COR-L47 (cell line): ENCODE data around the gene CYP27B1.
"Not testable (repeated sequence)": the region's sequence is repeated elsewhere in the genome, so short reads cannot be mapped to it uniquely, and the experiment has no call there.

Source experiments
- DNase-seq: peaks from one replicate; lab custom pipeline; 2025; lab: John Stamatoyannopoulos, UW

Gene CYP27B1

GRCh38 chr12:57783466-57783801, 16.6 kb upstream of the CYP27B1 start:
- no peak for DNase-seq

- peak; percentile 96 for DNase-seq
Observed at GRCh38 chr12:57782608-57783465, 16.0 kb upstream of the CYP27B1 start, which contains the start of gene TSFM. Gene TSFM (plus strand): TSS chr12:57782787. CDS start chr12:57782802, 15 bp downstream.

DNA sequence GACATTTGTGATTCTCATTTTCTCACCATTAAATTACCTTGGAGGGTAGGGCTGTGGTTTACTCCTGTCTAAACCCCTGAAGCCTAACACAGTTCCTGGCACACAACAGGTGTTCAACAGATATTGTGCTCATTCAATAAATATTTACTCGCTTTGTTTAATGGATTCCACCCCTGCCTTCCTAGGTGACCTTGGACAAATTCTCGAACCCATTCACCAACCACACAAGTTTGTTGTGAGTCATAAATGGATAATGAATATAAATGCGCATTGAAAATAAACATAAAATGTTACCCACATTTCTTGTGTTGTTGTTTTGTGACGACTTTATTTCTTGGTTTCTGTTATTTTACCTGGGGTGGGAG, 15.3 kb upstream of the CYP27B1 start:
- no peak for DNase-seq

DNA sequence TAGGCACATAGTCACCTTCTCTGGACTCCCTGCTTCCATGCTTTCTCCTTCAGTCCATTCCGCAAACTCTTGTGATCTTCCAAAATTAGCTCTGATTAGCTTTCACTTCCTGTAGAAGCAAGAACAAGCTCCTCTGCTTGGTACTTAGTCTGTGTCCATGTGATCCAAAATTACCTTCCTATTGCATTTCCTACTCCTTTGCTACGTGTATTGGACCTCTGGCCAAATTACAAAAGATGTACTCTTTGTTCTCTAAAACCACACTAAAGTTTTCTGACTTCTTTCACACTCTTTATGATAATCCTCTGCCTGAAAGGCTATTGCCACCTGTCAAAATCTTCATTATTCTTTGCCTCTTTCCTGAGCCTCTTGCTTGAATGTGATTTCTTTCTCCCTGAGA, 14.9 kb upstream of the CYP27B1 start:
- no peak for DNase-seq

GRCh38 chr12:57781244-57781643, 14.4 kb upstream of the CYP27B1 start:
- no peak for DNase-seq

DNA sequence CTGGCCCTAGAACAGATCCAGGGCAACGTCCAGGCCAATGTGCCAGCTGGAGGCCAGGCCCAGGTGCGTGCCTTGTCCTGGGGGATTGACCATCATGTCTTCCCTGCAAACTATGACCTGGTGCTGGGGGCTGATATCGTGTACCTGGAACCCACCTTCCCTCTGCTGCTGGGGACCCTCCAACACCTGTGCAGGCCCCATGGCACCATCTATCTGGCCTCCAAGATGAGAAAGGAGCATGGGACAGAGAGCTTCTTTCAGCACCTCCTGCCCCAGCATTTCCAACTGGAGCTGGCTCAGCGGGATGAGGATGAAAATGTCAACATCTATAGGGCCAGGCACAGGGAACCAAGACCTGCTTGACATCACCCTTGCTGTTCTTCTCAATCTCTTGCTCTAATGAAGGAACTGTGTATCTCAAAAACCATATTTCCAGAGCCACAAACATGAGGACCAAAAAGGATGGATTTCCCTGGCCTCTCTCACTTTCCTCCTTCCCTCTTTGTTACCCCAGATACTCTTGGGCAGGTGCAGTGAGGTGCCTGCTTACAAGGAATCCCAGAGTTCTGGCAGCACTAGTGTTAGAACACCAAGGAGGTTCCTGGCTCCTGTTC, 13.5 kb upstream of the CYP27B1 start:
- no peak for DNase-seq

DNA sequence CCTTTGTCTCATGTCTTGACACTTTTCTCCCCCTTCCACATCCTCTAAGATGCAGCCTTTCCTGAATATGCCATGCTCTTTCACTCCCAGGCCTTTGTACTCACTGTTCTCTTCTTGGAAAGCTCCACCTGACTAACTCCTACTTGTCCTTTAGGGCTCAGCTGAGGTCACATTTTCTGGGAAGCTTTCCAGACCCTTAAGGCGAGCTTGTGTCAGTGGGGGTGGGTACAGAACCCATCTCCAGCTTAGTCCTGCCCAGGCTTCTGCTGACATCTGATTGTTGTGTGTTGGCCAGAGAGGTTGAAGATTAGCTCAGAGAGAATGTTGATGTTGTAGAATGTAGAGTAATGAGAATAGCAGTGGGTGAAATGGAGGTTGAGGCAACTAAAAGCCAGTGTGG, 12.9 kb upstream of the CYP27B1 start:
- DNase-seq: no peak

- DNase-seq: no peak
Observed at GRCh38 chr12:57777911-57778310, 11.0 kb upstream of the CYP27B1 start.

DNA sequence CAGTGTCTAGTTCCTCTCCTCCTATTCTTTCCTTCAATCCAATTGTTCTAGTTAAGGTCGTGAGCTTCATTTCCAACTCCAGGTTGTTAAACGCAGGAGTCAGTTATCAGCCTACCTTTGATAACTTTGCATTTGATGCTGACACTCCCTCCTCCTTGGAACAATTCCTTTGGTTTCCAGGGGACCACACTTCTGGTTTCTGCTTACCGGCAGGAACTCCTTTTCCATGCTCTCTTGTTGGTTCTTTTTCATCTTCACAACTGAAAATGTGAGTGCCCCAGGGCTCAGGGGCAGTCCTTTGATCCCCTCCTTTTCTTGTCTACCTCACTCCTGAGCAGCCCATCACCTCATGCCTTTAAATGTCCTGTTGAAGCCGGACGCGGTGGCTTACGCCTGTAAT, 10.5 kb upstream of the CYP27B1 start:
- no peak for DNase-seq

- DNase-seq: no peak
Observed at GRCh38 chr12:57776247-57776587, 9.3 kb upstream of the CYP27B1 start.

- no peak for DNase-seq
Observed at GRCh38 chr12:57775563-57776246, 8.8 kb upstream of the CYP27B1 start.

DNA sequence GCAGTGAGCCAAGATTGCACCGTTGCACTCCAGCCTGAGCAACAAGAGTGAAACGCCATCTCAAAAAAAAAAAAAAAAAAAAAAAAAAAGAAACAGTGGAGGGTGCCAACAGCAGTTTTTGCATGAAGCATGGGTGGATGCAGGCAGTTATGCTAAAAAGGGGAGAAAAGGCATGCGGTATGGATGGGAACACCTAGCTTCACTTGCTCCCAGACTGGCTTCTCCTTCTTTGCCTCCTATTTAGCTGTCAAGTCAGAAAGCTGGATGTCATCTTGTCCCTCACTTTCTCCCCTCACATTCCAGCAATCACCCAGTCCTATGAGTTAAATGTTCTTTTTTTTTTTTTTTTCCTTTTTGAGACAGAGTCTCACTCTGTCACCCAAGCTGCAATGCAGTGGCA, 8.2 kb upstream of the CYP27B1 start:
- no peak for DNase-seq

DNA sequence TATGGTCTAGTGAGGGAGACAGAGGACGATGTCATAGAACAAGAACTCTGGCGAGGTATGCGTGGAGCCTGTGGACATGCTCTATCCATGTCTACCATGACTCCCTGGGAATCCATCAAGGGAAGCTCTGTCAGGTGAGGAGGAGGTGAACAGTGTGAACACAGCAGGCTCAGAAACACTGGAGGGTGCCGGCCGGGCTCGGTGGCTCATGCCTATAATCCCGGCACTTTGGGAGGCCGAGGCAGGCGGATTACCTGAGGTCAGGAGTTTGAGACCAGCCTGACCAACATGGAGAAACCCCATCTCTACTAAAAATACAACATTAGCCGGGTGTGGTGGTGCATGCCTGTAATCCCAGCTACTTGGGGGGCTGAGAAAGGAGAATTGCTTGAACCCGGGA, 7.8 kb upstream of the CYP27B1 start:
- not testable (repeated sequence) for DNase-seq

- DNase-seq: no peak
Observed at GRCh38 chr12:57772429-57773322, 5.8 kb upstream of the CYP27B1 start, which contains the start of gene EEF1AKMT3. Gene EEF1AKMT3 (plus strand): TSS chr12:57772614. CDS start chr12:57772725, 111 bp downstream.

DNA sequence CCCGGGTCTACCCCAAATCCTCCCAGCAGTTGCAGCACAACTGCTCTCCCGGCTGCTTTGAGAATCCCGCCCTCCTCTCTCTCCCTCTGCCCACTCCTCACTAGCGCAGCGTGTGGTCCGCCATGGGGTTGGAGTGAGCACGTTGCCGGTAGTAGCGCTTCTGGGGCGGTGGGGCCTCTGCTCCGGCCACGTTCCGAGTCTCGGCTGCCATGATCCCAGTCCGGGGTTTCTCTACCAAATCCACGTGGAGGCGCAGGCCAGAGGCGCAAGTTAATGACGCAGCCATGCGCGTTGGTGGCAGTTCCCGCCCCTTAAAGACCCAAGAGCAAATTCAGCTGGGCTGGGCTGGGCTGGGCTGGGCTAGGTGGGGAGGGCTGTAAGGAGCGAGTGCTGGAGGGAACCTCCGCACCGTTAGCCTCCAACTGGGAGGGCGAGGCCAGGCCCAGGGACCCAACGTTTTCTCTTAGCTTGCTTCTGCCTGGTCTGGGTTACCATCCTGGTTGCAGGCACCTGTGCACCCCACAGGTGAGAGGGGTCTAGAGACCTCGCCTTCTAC, 5.1 kb upstream of the CYP27B1 start, which contains the start of gene METTL1:
TSS of gene METTL1 (minus strand) at position 233 of the 556 bp plus-strand sequence. CDS start at position 211, 22 bp downstream.
- peak; percentile 93 for DNase-seq

GRCh38 chr12:57771236-57771872, 4.5 kb upstream of the CYP27B1 start:
- peak; percentile 79 for DNase-seq

DNA sequence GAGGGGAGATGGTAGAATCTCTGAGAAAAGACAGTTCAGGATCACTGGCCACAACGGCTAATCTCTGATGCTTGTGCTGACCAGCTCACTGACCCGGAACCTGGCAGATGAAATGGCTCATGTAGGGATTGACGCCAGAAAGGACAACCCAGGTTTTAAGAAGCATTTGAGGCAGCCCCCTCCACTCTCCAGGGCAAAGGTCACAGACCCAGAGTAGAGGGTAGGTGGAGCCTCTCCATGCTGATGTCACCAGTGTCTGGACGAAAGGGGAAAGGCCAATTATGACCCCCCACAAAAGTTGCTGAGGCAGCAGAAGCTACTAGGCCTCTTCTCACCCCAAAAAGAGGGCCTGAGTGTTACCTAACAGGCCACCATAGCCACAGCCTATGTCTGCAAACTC, 3.9 kb upstream of the CYP27B1 start:
- no peak for DNase-seq

GRCh38 chr12:57769594-57769993, 2.7 kb upstream of the CYP27B1 start:
- DNase-seq: no peak

DNA sequence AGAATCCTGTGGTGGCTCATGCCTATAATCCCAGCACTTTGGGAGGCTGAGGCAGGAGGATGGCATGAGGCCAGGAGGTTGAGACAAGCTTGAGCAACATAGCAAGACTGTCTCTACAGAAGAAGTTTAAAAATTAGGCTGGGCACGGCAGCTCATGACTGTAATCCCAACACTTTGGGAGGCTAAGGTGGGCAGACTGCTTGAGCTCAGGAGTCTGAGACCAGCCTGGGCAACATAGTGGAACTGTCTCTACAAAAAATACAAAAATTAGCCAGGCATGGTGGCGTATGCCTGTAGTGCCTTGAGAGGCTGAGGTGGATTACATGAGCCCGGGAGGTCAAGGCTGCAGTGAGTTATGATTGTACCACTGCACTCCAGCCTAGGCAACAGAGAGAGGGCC, 998 bp upstream of the CYP27B1 start:
- DNase-seq: no peak

DNA sequence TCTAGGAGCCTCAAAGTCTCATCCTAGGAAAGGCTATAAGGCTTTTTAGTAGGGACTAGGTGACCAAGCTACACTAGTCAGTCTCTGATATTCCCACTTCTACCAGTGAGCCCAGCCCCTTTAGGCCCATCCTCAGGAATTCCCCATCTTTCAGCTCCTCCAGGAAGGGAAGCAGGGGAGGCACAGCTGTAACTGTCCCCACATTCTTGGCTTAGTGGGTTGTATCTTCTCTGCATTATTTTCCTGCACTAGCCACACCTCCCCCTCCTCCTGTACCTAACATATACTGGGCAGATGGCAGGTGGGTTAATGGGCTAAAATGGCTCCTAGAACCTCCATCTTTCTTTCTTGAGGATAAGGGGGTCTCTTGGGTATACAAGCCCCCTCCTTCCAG, 424 bp upstream of the CYP27B1 start:
- DNase-seq: no peak
